HepG2 (cell line): ENCODE results near the gene FLT3LG. TPM values are rescaled to one million over a fixed set of nuclear protein-coding genes. Genes with fewer than 3 reads are reported as not detected.

Source experiments
- ATAC-seq: fragments of 200-7000 bp; cut with Tn5 transposase; 3 replicates; pipeline ENCODE4 v1.9.1; 2020; ENCODE audit warnings: mild to moderate bottlenecking, moderate library complexity
- BruUV-seq: library from RNA; stranded (reverse); fragments of 400-500 nt; replicated peaks from 2 replicates; lab custom pipeline; 2021; lab: Mats Ljungman, UMichigan
- CTCF ChIA-PET: fragments of 300-600 bp; formaldehyde crosslinking; extraction: SDS; loops from one replicate; lab custom pipeline; 2021; ENCODE audit warnings: low total read pairs, inconsistent platforms, low intra/inter-chr PET ratio; lab: Yijun Ruan, JAX
- POLR2A ChIA-PET: fragments of 350-600 bp; sonication (Branson Sonifier 250); formaldehyde crosslinking; loops from one replicate; lab custom pipeline; 2020; ENCODE audit warnings: antibody characterized with exemption, inconsistent platforms; lab: Yijun Ruan, JAX
- DNase-seq: peaks from one replicate; pipeline ENCODE4 v3.0.0-alpha.2; 2015; ENCODE audit warnings: low spot score
- FAIRE-seq: peaks from 3 replicates; lab custom pipeline; 2011; peaks lifted over from hg19 to GRCh38; lab: Jason Lieb, UNC
- H2AFZ ChIP-seq: one replicate; pipeline ENCODE4 v1.6.1; 2011; ENCODE audit warnings: low read length, inconsistent platforms
- H3K27ac ChIP-seq: fragments of 300-600 bp; 3 replicates; pipeline ENCODE4 v1.8.0; 2011; ENCODE audit warnings: mixed run types, mild to moderate bottlenecking, mixed read lengths, low read length, inconsistent platforms; ENCODE audit not compliant: insufficient read depth; ENCODE audit errors: extremely low read length
- H3K27me3 ChIP-seq, 2 experiments: fragments of 200-600 bp in 1 of 2; 2 replicates in 1 of 2; 3 replicates in 1 of 2; pipeline versions ENCODE4 v1.6.0 to v1.8.0; 2011; ENCODE audit warnings: low read length in 2 of 2, mild to moderate bottlenecking in 2 of 2, moderate library complexity in 2 of 2, inconsistent platforms in 1 of 2; ENCODE audit not compliant: insufficient read depth in 2 of 2, control insufficient read depth in 1 of 2
- H3K36me3 ChIP-seq, 2 experiments: fragments of 200-600 bp in 1 of 2; replicated peaks in 1 of 2; 2 replicates in 1 of 2; 3 replicates in 1 of 2; pipeline versions ENCODE4 v1.5.1 to v1.8.0; 2011; ENCODE audit warnings: low read length in 2 of 2, inconsistent platforms in 1 of 2; ENCODE audit not compliant: insufficient read depth in 2 of 2, control insufficient read depth in 1 of 2
- H3K4me1 ChIP-seq: 2 replicates; pipeline ENCODE4 v1.5.1; 2012; ENCODE audit warnings: low read length, inconsistent platforms; ENCODE audit not compliant: insufficient read depth
- H3K4me2 ChIP-seq: 2 replicates; pipeline ENCODE4 v1.6.0; 2011; ENCODE audit warnings: low read depth, low read length, inconsistent platforms
- H3K4me3 ChIP-seq, 3 experiments: fragments of 200-600 bp in 1 of 3; sonication (generic), shearing (Covaris generic) in 1 of 3; replicated peaks in 1 of 3; 2 replicates each; pipeline ENCODE4 v1.5.1; 2011 to 2016; ENCODE audit warnings: low read length in 3 of 3, inconsistent platforms in 2 of 3, low read depth in 2 of 3, mild to moderate bottlenecking in 2 of 3, control low read depth in 1 of 3, mixed read lengths in 1 of 3; ENCODE audit not compliant: insufficient read depth in 1 of 3
- H3K79me2 ChIP-seq: one replicate; pipeline ENCODE4 v1.6.1; 2011; ENCODE audit warnings: low read length, inconsistent platforms; ENCODE audit not compliant: insufficient read depth
- H3K9ac ChIP-seq: 2 replicates; pipeline ENCODE4 v1.6.0; 2011; ENCODE audit warnings: mild to moderate bottlenecking, low read depth, low read length, inconsistent platforms; ENCODE audit not compliant: insufficient read depth
- H3K9me3 ChIP-seq: 2 replicates; pipeline ENCODE4 v1.5.1; 2012; ENCODE audit warnings: mild to moderate bottlenecking, low read length
- H4K20me1 ChIP-seq: 2 replicates; pipeline ENCODE4 v1.6.0; 2011; ENCODE audit warnings: inconsistent platforms, mild to moderate bottlenecking, low read length, moderate library complexity; ENCODE audit not compliant: insufficient read depth
- CEBPB ChIP-seq: IDR thresholded peaks from 2 replicates; pipeline ENCODE4 v1.6.1; 2011; ENCODE audit warnings: low read depth, low read length, improper control_type of control experiment, borderline replicate concordance
- CERS6 ChIP-seq: sonication (generic); formaldehyde crosslinking; IDR thresholded peaks from 2 replicates; pipeline ENCODE4 v1.5.0; 2020; ENCODE audit warnings: missing genetic modification reagents
- HNRNPL ChIP-seq: fragments of 200-400 bp; formaldehyde crosslinking; IDR thresholded peaks from 2 replicates; pipeline ENCODE4 v1.6.1; 2017; ENCODE audit warnings: mild to moderate bottlenecking, low read depth, low read length
- IKZF1 ChIP-seq: fragments of 450-650 bp; IDR thresholded peaks from 2 replicates; pipeline ENCODE4 v1.7.1; 2016
- IRX3 ChIP-seq: sonication (generic); formaldehyde crosslinking; IDR thresholded peaks from 2 replicates; pipeline ENCODE4 v1.8.1; 2023; ENCODE audit warnings: mild to moderate bottlenecking, low read depth, missing genetic modification reagents, borderline replicate concordance
- KLF15 ChIP-seq: sonication (generic); formaldehyde crosslinking; IDR thresholded peaks from 2 replicates; pipeline ENCODE4 v1.8.1; 2023; ENCODE audit warnings: borderline replicate concordance, mild to moderate bottlenecking, inconsistent platforms, missing genetic modification reagents, mixed read lengths
- MAFG ChIP-seq: sonication (generic); formaldehyde crosslinking; IDR thresholded peaks from 2 replicates; pipeline ENCODE4 v1.5.1; 2020; ENCODE audit warnings: mild to moderate bottlenecking, missing genetic modification reagents
- NR3C1 ChIP-seq: sonication (generic); formaldehyde crosslinking; IDR thresholded peaks from 2 replicates; pipeline ENCODE4 v1.4.0; 2020; ENCODE audit warnings: missing genetic modification reagents
- ONECUT2 ChIP-seq: sonication (generic); formaldehyde crosslinking; IDR thresholded peaks from 2 replicates; pipeline ENCODE4 v1.4.0; 2020; ENCODE audit warnings: missing genetic modification reagents
- PAF1 ChIP-seq: IDR thresholded peaks from 2 replicates; pipeline ENCODE4 v1.6.1; 2016; ENCODE audit warnings: missing genetic modification reagents, missing compliant biosample characterization
- PHF20 ChIP-seq: sonication (generic); formaldehyde crosslinking; IDR thresholded peaks from 2 replicates; pipeline ENCODE4 v1.5.0; 2020; ENCODE audit warnings: mild to moderate bottlenecking, missing genetic modification reagents
- PHF5A ChIP-seq: IDR thresholded peaks from one replicate; pipeline ENCODE4 v1.6.1; 2018; ENCODE audit warnings: low read depth, missing genetic modification reagents; ENCODE audit not compliant: unreplicated experiment
- RFX5 ChIP-seq: IDR thresholded peaks from 2 replicates; pipeline ENCODE4 v1.6.1; 2011; ENCODE audit warnings: low read depth, low read length, improper control_type of control experiment
- YEATS2 ChIP-seq: sonication (generic); formaldehyde crosslinking; IDR thresholded peaks from 2 replicates; pipeline ENCODE4 v1.4.0; 2020; ENCODE audit warnings: missing genetic modification reagents, borderline replicate concordance
- ZNF883 ChIP-seq: sonication (generic); formaldehyde crosslinking; IDR thresholded peaks from 2 replicates; pipeline ENCODE4 v1.5.1; 2020; ENCODE audit warnings: mild to moderate bottlenecking, missing genetic modification reagents; ENCODE audit errors: not compliant biosample characterization
- WGBS: methylation state at CpG from one replicate; pipeline ENCODE4 v1.1.6; 2017; ENCODE audit warnings: low lambda C conversion rate; 5-methylcytosine and 5-hydroxymethylcytosine counted together
- in situ Hi-C: cut with HindIII; loops from 2 replicates; pipeline ENCODE4 v1.10.0; 2017; ENCODE audit warnings: low pct_unique_long_range_greater_than_20kb; ENCODE audit not compliant: extremely low pct_ligation_motif_present
- intact Hi-C: fragments of 100-400 bp; cut with micrococcal nuclease; formaldehyde crosslinking; loops from one replicate; pipeline ENCODE4 v1.10.0; 2022; ENCODE audit not compliant: unreplicated experiment
- polyA plus RNA-seq, 8 experiments: library from polyadenylated mRNA; depleted of rRNA in 3 of 8; stranded (reverse) in 7 of 8; unstranded in 1 of 8; fragments of >200 nt; fragmentation: Illumina TruSeq in 4 of 8; extraction: Trizol in 4 of 8; gene quantifications; 2 replicates each; pipeline versions ENCODE4 v1.2.1 to v1.2.3, GENCODE V29; 2011 to 2016; ENCODE audit warnings: low read depth in 4 of 8, missing spikeins in 1 of 8, mixed read lengths in 1 of 8; ENCODE audit not compliant: insufficient read depth in 1 of 8
- total RNA-seq, 5 experiments: library from RNA; depleted of rRNA; stranded (reverse); fragments of >200 nt; fragmentation: Illumina TruSeq; extraction: Trizol; gene quantifications; 2 replicates each; pipeline ENCODE4 v1.2.3, GENCODE V29; 2016; ENCODE audit warnings: low read depth in 1 of 5
- TF ChIP-seq, protein P1 (sequence below): IDR thresholded peaks from 2 replicates; pipeline ENCODE4 v1.6.1; 2012; ENCODE audit warnings: inconsistent platforms

The FLT3LG gene
- total and polyA plus RNA-seq, 2 of the 13 experiments (the other 11 are each of a cell fraction or from before 2014, with no cell fraction given): 1.5 to 2.6 TPM

DNA sequence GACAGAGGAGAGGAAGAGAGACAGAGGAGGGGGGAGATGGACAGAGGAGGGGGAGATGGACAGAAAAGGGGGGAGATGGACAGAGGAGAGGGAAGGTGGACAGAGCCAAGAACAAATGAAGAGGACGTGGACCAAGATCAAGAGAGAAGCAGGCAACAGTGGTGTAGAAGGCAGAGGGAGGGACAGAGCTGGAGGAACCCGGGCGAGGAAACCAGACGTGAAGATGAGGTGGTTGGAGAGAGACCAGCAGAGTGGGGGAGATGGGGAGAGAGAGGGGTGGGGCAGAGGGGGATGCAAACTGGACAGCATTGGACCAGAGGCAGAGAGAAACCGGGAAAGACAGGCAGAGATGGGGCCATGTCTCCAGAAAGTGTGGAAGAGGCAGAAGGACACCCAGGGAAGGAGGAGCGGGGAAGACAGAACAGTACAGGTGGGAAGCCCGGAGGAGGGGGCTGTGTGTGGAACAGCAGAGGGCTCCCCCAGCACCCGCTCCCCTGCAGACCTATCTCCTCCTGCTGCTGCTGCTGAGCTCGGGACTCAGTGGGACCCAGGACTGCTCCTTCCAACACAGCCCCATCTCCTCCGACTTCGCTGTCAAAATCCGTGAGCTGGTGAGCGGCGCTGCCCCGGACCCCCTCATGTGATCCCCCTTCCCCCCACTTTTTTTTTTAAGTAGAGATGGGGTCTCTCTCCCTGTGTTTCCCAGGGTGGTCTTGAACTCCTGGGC is 1.3 kb downstream of the FLT3LG start:
- no peak overlapping the region for H3K9ac ChIP-seq
- no peak overlapping the region for H3K27ac ChIP-seq
- in situ Hi-C loops: no loop called here
- no peaks in the 10 kb centered on the region for H3K36me3 ChIP-seq
- no peaks in the 10 kb centered on the region for H3K79me2 ChIP-seq
- ATAC-seq (no peak), FAIRE-seq (no peak), DNase-seq (no peak)
- 56% methylated on average over 15 of the region's 15 CpGs for WGBS
- no peaks in the 10 kb centered on the region; a peak in 1 of 5 replicates for H3K27me3 ChIP-seq
- intact Hi-C loops: no loop called here
- ChIA-PET POLR2A (interaction anchor here (0.8 to 1.3 kb wide), 4 partner anchors 13 to 165 kb away, joined by 3 to 24 read pairs (median 4); partner anchors contain the start of genes ALDH16A1, PIH1D1 and RRAS), CTCF (interaction anchor here (1.2 to 2.1 kb wide), 3 partner anchors 32 to 95 kb away, joined by 3 to 12 read pairs (median 5); no protein-coding TSS in a partner anchor)
- H2AFZ ChIP-seq: no peak overlapping the region
- no peaks in the 10 kb centered on the region for H4K20me1 ChIP-seq
- H3K9me3 ChIP-seq: no peaks in the 10 kb centered on the region
- no TSS peak for BruUV-seq
- H3K4me3 ChIP-seq: 0 out of 6 replicates have a peak overlapping the region, but pooled peaks of 1 of the 3 experiments have one; percentile 78
- H3K4me2 ChIP-seq: peak overlapping the region; percentile 99
- H3K4me1 ChIP-seq: peaks cover 42% of the 10 kb centered on the region
- no peak for TF ChIP-seq PHF20
- TF ChIP-seq NR3C1: no peak
- TF ChIP-seq YEATS2 (CRISPR knock-in tag): no peak
- TF ChIP-seq RFX5: no peak
- TF ChIP-seq ONECUT2: no peak
- TF ChIP-seq HNRNPL: no peak
- no peak for TF ChIP-seq CEBPB
- no peak for TF ChIP-seq KLF15
- no peak for TF ChIP-seq PAF1 (CRISPR knock-in tag)
- no peak for TF ChIP-seq MAFG
- TF ChIP-seq ZNF883 (CRISPR knock-in tag): no peak
- no peak for TF ChIP-seq IKZF1
- TF ChIP-seq, protein P1, sequence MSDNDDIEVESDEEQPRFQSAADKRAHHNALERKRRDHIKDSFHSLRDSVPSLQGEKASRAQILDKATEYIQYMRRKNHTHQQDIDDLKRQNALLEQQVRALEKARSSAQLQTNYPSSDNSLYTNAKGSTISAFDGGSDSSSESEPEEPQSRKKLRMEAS: no peak
- TF ChIP-seq PHF5A (CRISPR knock-in tag): no peak
- no peak for TF ChIP-seq IRX3 (CRISPR knock-in tag)
- no peak for TF ChIP-seq CERS6 (CRISPR knock-in tag)
